Femur (tissue), 1 donor: ENCODE data around the gene OR51G2.
"Not testable (repeated sequence)": the region's sequence is repeated elsewhere in the genome, so short reads cannot be mapped to it uniquely, and the experiment has no call there.

Experiments
- DNase-seq: peaks from one replicate; pipeline ENCODE4 v3.0.0-alpha.2; 2017

The OR51G2 gene, protein sequence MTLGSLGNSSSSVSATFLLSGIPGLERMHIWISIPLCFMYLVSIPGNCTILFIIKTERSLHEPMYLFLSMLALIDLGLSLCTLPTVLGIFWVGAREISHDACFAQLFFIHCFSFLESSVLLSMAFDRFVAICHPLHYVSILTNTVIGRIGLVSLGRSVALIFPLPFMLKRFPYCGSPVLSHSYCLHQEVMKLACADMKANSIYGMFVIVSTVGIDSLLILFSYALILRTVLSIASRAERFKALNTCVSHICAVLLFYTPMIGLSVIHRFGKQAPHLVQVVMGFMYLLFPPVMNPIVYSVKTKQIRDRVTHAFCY

DNA sequence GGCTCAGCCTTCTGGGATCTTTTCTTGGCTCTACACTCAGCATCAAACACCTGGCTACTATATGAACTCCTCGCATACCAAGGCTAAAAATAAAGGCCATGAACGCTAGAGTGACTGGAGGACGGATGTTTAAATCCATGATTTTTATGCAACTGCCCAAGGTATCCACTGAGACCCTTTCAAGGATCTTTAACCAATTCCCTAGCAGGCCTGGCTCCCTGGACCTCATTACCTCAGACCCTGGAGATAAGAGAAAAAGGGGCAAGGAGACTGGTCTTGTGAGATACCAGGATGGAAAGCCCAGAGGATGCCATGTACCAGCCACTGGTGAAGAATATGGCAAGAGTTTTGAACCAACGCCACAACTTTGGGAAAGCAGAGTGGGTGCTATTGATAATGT lies at the start of gene OR51G2:
Gene OR51G2, minus strand, starts transcription at position 101 of the 400 bp plus-strand sequence. CDS start 3,687 bp downstream, outside the sequence.
- DNase-seq: no peak

GRCh38 chr11:4962816-4963215 lies 43.7 kb upstream of the OR51G2 start:
- DNase-seq: peak; percentile 34

- DNase-seq: no peak
Observed at GRCh38 chr11:4960877-4961276, 41.7 kb upstream of the OR51G2 start.

GRCh38 chr11:4957396-4957795 lies 38.2 kb upstream of the OR51G2 start:
- DNase-seq: no peak

GRCh38 chr11:4955613-4956012 lies 36.5 kb upstream of the OR51G2 start, which contains the start of gene OR51A2:
TSS of gene OR51A2 (minus strand) at chr11:4955713. CDS start at chr11:4955713, 0 bp downstream.
- DNase-seq: not testable (repeated sequence)

GRCh38 chr11:4947505-4947904 lies 28.4 kb upstream of the OR51G2 start, which contains the start of gene OR51A4:
TSS of gene OR51A4 (minus strand) at chr11:4947605. CDS start at chr11:4947100, 505 bp downstream.
- no peak for DNase-seq

- no peak for DNase-seq
Observed at GRCh38 chr11:4936745-4937144, 17.6 kb upstream of the OR51G2 start.

- DNase-seq: no peak
Observed at GRCh38 chr11:4932751-4933150, 13.6 kb upstream of the OR51G2 start.

- DNase-seq: no peak
Observed at GRCh38 chr11:4926608-4927007, 7.5 kb upstream of the OR51G2 start.

DNA sequence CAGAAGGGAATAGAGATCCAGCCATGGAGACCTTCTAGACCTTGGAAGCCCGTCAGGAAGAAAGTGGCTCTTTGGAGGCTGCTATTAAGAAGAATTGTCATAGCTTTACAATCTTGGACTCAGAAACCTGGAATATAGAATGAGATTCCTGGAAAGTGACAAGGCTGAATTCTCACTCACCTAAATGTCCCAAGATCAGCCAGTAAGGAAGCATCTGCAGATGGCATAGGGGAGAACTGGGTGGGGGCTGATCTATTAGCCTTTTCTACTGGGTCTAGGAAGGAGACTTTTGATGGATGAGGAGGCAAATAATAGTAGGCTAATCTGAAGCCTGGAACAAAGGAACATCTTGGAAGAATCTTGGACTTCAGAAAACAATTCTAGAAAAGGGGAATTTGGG lies 5.1 kb upstream of the OR51G2 start, which contains the start of gene OR51G1:
Gene OR51G1, minus strand, starts transcription at position 101 of the 400 bp plus-strand sequence. Its CDS starts 0 bp downstream, at position 101.
- no peak for DNase-seq

DNA sequence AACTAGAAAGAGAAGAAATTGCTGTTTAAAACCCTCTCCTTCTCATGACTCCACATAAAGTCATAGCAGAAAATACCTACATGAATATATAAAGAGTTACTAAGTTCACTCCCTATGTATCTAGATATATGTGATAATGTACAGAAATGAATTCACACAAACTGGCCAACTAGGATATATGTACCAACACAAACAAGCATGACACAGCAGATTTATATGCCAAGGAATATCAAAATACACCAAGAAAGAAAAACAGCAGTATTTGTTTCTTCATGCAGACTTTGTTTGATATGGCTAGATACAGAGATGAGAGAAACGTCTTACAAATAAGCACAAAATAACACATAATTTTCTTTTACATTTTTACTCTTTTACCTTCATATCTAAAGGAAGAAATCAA lies 3.2 kb upstream of the OR51G2 start:
- DNase-seq: no peak

GRCh38 chr11:4921796-4922195 lies 2.6 kb upstream of the OR51G2 start:
- DNase-seq: no peak

- no peak for DNase-seq
Observed at GRCh38 chr11:4916581-4916980, 2.6 kb downstream of the OR51G2 start.

GRCh38 chr11:4903484-4903883 lies 15.7 kb downstream of the OR51G2 start, which contains the start of gene OR51A7:
TSS of gene OR51A7 (plus strand) at chr11:4903783. CDS start at chr11:4907370, 3,587 bp downstream.
- DNase-seq: no peak

- no peak for DNase-seq
Observed at GRCh38 chr11:4891996-4892640, 27.0 kb downstream of the OR51G2 start.

DNA sequence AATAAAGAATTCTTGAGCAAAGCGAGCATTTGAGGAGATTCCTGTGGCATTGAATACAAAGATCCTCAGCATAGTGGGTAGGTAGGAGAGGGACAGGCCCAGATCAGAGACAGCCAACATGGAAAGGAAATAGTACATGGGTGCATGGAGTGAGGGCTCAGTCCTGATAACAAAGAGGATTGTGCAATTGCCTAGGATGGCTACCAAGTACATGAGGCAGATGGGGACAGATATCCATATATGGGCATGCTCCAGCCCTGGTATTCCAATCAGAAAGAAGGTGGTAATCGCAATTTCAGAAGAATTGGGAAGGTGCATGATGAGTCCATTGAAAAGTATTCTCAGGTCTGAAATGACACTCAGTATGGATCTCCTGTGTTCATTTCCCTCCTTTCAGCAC lies 28.9 kb downstream of the OR51G2 start:
- DNase-seq: no peak

GRCh38 chr11:4887591-4887990 lies 31.6 kb downstream of the OR51G2 start:
- DNase-seq: no peak

- no peak for DNase-seq
Observed at GRCh38 chr11:4886186-4886585, 33.0 kb downstream of the OR51G2 start.

DNA sequence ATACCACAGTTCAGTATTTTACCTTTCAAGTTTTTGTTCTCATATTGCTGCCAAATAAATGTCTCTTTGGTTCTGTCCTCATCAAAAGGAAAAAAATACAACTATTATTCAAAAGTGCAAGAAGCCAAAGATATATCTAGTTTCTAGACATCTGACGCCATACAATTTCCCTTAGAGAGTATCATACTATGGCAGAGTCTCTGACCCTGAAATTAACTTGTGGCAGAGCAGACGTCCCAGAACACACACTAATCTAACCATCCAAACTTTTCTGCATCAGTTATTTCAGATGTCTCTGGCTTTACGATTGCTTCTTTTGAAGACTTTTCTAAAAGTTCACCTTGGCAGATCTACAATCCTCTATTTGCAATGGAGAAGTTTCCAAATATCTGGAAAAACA lies 34.8 kb downstream of the OR51G2 start:
- DNase-seq: no peak

- DNase-seq: no peak
Observed at GRCh38 chr11:4882543-4882942, 36.6 kb downstream of the OR51G2 start.

DNA sequence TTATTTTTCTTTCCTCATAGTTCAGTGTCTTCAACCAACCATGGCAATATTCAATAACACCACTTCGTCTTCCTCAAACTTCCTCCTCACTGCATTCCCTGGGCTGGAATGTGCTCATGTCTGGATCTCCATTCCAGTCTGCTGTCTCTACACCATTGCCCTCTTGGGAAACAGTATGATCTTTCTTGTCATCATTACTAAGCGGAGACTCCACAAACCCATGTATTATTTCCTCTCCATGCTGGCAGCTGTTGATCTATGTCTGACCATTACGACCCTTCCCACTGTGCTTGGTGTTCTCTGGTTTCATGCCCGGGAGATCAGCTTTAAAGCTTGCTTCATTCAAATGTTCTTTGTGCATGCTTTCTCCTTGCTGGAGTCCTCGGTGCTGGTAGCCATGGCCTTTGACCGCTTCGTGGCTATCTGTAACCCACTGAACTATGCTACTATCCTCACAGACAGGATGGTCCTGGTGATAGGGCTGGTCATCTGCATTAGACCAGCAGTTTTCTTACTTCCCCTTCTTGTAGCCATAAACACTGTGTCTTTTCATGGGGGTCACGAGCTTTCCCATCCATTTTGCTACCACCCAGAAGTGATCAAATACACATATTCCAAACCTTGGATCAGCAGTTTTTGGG lies 37.2 kb downstream of the OR51G2 start, which contains the start of gene OR51T1:
Gene OR51T1, plus strand, starts transcription at position 41 of the 641 bp plus-strand sequence. Its CDS starts 0 bp downstream, at position 41.
- no peak for DNase-seq

GRCh38 chr11:4881188-4881587 lies 38.0 kb downstream of the OR51G2 start:
- no peak for DNase-seq

GRCh38 chr11:4865855-4866254 lies 53.3 kb downstream of the OR51G2 start:
- no peak for DNase-seq
